Measurements from ENCODE around the gene PCSK5. TPM values are rescaled to one million over a fixed set of nuclear protein-coding genes. Genes with fewer than 3 reads are reported as not detected.
A peak's percentile ranks its signal among the peaks of the same experiment; 100 is the strongest.

Gene PCSK5
- total RNA-seq, 1 donor from 2014 or later: 57.4 TPM

DNA sequence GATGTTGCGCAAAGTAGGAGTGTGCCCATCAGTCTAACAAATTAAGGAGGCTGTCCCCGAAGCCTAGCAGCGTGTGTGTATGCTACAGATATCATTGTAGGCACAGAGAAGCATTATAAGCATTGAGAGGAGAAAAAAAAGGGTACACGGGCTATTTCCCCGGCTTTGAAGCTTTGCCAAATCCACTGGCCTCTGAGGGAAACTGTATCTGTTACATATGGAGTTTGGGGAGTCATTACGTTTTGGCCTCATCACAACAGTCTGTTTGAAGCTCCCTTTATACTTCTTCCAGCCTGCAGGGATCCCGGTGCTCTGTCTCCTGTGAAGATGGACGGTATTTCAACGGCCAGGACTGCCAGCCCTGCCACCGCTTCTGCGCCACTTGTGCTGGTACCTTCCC, 297.8 kb downstream of the PCSK5 start:
- no peak for DNase-seq (ENCODE audit: low read depth)

DNA sequence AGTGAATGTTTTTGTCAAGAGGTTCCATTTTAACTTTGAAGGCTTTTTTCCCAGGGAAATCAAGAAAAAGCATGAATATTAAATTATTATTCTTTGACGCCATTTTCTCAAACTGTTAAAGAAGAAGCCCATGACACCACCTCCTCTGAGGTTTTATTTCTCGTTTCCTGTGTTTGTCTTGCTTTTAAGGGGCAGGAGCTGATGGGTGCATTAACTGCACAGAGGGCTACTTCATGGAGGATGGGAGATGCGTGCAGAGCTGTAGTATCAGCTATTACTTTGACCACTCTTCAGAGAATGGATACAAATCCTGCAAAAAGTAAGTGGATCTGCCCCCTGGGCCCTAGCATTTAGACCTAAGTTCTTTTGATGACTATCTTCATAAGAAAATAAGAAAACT, 298.4 kb downstream of the PCSK5 start:
- DNase-seq (ENCODE audit: low read depth): no peak

DNA sequence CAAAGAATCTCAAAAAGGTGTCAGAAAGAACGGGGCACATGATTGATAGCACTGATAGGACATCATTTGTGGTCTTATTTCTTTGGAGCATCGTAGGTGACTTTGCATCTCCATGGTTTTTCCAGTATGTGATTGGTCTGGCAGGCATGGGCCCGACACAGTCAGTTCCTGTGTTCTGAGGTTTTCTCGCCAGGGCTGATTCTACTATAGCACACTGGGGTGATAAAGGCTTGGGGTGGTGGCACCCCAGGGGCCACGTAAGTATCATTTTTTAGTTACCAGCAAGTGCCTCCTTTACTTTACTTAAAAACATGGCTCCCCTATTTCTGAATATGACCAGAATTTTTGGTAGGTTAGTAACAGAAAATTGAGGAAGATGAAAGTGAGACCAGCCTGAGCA, 301.0 kb downstream of the PCSK5 start:
- no peak for DNase-seq (ENCODE audit: low read depth)

DNA sequence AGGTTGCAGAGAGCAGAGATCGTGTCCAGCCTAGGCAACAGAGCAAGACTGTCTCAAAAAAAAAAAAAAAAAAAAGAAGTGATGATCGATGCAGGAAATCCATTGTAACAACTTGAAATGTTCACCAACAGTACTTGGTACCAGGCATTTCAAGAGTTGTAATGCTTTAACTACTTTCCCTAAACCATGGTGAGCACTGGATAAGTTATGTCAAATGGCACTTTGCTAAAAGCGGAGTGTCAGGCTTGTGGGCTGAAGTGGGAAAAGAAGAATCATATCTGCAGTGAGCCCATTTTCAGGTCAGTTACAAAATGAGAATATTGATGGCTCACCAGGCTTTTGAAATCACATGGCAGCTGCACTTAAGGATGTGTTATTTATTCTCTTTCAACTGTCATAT, 301.5 kb downstream of the PCSK5 start:
- no peak for DNase-seq (ENCODE audit: low read depth)

DNA sequence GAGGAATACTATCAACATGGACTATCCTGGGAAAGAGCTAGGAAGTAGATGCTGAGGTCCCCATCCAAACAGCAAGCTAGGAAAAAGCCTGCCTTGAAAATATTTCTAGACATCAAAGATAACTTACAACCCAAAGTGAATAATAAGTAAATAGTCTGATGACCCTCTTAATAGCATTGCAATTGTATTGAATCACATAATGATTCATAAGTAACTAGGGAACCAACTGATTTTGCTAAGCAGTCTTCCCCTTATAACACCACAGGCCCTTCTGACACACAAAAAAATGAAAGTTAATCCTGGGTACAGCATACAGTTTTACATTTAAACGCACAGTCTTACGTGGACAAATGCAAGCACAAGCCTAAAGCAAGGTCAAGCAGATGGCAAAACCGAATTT, 304.4 kb downstream of the PCSK5 start:
- peak; percentile 28 for DNase-seq (ENCODE audit: low read depth)

DNA sequence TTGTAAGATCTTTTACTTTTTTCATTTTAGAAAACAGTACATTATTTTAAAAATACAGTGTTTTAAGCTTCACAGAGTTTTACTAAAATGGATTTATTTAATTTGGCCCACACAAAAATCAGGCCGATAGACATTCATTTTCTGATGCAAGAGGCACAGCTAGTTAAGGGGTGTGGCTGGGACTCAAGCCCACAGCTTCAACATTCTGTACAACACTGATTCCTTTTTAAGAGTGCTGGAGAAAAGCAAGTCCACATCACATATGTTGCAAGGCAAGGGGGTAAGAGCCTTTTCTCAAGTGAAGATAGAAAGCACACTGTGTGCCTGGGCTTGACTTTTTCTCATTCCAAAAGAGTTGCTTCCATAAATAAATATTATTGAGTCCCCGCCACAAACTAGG, 307.9 kb downstream of the PCSK5 start:
- no peak for DNase-seq (ENCODE audit: low read depth)

DNA sequence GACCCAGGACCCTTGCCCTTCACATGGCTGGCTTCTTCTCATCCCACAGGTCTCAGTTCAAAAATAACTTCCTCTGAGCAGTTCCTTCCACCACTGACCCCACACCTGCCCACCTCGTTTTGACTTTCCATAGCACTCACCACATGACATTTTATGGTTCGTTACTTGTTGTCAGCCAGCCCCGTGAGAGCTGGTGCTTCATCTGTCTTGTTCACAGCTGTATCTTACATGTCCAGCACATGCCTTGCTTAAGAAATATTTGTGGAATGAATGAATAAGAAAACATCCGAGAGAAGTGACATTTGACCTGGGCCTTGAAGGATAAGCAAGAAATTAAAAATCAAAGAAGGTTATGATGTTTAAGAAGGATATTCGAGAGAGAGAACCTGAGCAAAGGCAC, 309.8 kb downstream of the PCSK5 start:
- no peak for DNase-seq (ENCODE audit: low read depth)

DNA sequence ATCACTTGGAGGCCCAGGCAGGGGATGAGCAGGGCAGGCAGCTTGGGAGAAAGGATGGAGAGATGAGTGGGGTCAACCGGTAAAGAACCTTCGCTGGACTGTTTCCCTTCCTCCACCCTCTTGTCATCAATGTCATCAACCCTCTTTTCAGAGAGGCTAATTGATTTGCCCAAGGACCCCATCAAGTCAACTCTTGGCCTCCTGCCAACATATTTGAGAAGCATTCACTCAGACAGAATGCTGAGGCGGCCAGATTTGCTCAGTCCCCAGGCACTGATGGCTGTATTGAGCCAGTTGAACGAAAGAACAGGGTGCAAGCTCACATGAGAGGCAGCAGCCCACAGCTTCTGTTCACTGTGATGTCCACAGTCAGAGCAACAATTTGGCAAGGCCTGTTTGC, 310.3 kb downstream of the PCSK5 start:
- no peak for DNase-seq (ENCODE audit: low read depth)

DNA sequence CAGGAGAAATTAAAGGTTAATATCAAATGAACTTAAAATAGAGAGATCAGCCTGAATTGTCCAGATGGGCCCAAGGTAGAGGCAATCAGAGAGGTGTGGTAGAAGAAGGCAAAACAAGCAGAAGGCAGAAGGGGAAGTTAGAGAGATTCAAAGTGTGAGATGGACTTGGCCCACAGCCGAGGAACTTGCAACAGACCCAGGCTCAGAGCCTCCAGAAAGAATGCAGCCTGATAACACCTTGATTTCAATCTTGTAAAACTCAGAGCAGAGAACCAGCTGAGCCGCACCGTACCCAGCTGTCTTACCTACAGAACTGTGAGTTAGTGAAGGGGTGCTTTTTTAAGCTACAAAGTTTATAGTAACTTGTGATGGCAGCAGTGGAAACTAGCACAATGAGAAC, 312.9 kb downstream of the PCSK5 start:
- no peak for DNase-seq (ENCODE audit: low read depth)

DNA sequence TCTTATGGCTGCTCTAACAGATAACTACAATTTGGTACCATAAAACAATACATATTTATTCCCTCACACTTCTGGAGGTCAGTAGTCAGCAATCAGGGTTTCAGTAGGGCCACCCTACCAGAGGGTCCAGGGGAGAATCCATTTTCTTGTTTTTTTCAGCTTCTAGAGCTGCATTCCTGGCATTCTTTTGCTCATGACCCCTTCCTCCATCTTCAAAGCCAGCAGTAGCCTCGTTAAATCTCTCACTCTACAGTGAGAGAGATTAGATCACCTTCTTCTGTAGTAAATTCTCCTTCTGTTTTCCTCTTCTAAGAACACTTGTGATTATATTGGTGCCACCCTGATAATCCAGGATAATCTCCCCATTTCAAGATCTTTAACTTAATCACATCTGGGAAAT, 316.3 kb downstream of the PCSK5 start:
- peak; percentile 39 for DNase-seq (ENCODE audit: low read depth)

DNA sequence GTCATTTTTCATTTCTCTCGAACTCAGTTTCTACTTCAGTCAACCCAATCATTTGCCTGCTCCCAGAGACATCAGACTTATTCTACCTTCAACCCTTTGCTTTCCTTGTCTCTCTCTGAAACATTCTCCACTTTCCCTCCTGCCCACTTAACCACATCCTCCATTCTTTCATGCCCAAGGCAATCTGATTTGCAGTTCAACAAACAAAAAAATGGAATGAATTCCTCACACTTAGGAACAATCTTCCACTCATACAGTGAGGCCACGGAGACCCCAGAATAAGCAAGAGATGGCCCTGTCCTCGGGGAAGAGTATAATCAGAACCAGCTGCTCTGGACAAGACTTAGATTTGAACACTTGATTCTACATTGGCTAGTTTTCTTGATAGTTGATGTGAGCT, 323.3 kb downstream of the PCSK5 start:
- peak; percentile 12 for DNase-seq (ENCODE audit: low read depth)

DNA sequence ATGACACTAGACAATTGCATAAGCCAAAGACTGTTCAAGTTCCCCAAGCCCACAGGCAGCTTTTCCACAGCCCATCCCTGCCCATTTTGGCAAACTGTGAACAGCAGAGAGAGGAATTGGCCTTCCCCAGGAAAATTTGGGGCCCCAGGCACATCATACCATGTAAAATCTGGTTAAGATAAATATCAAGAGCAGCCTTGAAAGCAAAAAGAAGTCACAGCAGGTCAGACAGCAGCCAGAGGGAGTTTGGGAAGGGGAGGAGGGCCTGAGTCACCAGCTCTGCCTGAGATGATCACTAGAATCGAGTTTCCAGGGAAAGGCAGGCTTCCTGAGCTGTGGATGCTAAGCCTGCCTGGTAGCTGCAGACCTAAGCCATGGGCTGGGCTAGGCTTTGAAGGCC, 324.6 kb downstream of the PCSK5 start:
- DNase-seq (ENCODE audit: low read depth): peak; percentile 60

DNA sequence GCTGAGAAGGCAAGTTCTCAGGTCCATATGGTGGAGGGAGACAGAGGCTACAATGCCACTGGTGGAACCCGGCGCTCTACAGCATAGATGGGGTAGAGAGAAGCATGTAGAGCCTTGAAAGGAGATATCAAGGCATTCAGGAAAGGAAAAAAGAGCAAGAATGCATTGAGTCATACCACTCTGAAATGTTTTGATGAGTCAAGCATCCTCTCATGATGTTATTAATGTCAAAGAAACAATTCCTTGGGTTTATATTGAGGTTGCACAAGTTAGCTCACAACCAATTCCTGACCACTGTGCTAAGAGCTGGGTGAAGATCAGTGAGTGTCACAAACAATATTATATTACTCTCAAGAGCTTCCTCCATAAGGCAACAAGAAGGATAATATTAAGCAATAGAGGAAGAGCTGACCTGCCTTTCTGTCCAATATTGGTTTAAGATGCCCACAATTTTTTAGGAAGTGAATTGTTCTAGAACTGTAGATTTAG, 325.7 kb downstream of the PCSK5 start:
- peak; percentile 95 for DNase-seq (ENCODE audit: low read depth)

DNA sequence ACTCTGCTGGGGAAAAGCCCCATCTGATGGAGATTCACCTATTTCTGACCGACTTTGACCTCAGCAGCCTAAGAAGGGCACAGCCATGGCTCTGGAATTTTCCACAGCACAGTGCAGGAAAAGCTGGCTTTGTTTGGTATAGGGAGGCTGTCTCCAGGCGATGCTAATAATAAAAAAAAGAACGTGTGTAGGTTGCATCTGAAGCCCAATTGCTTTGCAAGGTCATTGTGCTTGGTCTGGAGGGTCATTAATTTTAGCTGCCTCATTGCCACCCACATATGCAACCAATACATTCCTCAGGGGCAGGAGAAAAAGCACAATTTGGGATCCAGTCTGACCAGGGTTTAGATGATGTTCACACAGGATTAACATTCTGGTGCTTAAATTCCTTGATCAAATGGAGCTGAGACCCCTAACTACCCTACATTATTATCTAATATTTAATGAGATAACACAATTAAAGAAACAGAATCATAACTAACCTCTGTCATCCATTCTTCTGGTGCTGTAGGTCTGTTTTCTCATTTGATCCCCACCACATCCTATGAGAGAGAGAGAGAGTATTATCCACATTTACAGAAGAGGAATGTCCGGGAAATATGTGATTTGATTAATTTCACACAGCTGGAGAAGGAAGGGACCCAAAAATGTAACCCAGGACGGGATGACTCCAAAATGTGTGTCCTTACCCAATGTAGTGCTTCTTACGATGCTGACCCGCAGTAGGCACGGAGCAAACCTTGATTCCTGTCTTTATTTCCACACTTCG, 327.8 kb downstream of the PCSK5 start:
- DNase-seq (ENCODE audit: low read depth): peak; percentile 40

DNA sequence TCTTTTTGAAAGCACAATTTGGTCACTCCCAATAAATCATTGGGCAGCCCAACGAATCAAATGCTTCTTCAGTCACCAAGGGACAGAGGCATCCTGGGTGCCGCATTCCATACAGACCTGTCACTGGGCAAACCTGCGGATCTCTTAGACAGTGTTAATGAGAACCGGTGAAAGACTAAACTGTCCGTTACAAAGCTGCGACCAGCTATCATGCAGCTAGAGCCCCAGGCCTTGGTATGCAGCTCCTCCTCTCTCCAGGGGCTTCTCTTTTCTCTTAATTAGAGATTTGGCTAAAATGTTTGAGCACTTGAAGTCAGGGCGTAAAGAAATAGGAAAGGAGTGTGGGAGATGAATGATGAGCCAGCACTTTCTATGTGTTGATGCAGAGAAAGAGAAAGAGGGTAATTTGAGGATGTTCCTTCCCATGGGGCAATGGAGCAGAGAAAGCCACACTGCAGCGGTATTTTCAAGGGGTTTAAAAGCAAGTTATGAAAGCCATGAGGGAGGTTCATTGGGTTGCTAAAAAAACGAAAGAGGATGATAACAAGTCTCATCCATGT, 328.5 kb downstream of the PCSK5 start:
- peak; percentile 33 for DNase-seq (ENCODE audit: low read depth)

DNA sequence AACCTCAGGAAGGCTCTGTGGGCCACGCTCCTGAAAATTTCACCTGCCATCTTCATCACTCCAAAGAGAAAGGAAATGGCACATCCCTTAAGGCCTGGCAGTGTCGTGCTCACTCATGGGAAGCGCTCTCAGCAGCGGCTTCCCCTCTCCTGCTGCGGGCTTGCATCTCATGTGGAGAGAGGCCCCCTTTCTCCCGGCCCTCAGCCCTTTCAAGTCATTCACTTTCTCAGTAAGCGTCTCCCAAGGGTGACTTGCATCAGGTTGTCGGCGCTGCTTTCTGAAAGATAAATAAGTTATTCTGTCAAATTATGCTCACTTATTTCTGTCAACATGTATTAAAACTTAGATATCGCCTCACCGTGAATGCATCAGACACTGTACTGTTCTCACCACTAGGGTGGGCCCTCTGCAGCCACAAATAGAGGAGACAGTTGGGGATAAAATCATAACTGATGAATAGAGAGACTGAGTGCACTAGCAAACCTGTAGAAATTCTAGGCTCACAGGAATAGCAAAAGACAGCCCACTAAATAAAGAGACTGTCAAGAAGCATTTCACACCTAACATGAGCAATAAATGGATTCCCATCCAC, 329.2 kb downstream of the PCSK5 start:
- no peak for DNase-seq (ENCODE audit: low read depth)

DNA sequence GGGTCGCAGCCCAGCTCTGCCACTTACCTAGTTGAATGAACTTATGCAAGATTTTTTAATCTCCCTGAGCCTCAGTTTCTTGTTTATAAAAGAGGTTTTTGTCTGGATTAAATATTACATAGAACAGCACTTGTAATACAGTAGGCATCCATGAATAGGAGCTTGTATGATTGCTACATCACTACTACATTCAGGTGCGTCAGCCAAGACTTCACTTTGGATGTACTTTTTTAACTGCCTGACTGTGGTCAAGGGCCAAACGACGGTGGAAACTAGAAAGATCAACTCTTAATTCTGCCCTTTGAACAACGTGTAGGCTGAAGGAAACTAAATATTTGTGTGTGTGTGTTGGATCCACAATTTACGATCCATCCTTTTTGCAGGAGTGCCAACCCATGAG, 330.9 kb downstream of the PCSK5 start:
- no peak for DNase-seq (ENCODE audit: low read depth)

DNA sequence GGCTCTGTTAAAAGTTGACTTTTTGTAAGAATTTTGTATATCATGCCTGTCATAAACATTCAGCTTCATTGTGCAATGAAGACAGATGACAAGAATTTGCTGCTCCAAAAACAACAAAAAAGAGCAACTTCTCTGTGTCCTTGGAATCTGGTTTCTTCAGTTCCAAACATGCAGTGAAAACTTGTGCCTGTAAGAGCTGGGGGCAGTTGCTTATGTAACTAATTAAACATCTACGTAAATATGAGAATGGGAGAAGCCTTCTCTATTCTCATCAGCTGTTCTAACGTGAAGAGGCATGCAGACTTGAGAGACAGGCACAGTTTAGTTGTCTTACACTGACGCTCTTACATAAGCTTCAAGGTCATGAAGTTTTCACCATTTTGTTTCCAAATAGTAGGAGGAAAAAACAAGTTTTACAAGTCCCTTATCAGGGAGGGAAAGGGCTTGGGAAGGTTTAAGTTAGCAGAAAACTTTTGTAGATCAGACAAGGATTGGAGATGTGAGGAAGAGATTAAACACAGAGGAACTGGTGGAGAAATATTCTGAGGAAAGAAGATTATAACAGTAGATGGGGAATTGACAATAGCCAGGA, 333.4 kb downstream of the PCSK5 start:
- DNase-seq (ENCODE audit: low read depth): no peak

DNA sequence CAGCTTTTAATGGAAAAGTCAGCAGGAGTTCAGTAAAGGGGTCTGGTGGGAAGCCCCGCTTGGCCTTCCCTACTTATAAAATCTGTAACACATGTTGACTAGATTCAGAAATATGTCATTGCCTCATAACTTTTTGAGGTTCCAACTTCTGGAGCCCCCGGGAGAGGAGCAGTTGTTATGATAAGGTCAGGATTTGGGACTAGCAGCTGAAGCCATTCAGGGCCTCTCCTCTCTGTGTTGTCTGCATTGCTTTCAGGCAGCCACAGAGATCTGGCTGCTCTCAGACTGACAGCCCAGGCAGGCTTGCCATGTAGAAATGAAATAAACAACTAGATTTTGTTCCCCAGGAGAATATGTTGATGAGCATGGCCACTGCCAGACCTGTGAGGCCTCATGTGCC, 336.7 kb downstream of the PCSK5 start:
- no peak for DNase-seq (ENCODE audit: low read depth)

DNA sequence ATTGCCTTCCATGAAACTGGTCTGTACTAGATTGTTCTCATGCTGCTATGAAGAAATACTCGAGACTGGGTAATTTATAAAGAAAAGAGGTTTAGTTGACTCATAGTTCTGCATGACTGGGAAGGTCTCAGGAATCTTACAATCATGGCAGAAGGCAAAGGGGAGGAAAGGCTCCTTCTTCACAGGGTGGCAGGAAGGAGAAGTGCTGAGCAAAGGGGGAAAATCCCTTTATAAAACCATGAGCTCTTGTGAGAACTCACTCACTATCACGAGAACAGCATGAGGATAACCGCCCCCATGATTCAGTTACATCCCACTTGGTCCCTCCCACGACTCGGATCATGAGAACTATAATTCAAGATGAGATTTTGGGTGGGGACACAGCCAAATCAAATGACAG, 340.5 kb downstream of the PCSK5 start:
- DNase-seq (ENCODE audit: low read depth): peak; percentile 64

DNA sequence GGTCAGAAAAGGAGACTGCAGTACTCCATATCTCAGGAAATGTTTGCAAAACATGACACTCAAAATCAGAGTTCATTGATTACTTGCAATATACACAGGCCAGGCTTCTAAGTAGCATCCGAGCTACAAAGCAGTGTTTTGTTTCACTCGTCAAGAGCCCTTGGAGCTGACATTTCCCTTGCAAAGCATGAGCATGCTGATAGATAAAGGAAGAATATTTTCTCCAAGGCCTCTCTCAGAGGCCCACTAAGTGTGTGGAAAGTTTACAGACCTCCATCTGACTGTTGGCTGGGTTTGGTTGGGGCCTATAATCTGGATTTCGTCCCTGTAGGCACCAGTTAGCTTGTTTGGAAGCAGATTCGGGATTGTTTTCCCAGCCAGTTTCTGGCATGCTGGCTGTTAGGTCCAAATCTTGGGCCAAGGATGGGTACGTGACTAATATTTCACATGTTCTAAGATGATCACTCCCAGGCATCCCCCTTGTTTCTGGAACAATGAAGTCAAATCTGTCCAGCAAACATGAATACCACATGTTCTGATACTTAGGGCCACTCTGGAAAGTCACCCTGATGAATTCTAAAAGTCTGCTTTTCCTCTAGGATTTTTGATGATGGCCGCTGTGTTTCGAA, 342.5 kb downstream of the PCSK5 start:
- no peak for DNase-seq (ENCODE audit: low read depth)

DNA sequence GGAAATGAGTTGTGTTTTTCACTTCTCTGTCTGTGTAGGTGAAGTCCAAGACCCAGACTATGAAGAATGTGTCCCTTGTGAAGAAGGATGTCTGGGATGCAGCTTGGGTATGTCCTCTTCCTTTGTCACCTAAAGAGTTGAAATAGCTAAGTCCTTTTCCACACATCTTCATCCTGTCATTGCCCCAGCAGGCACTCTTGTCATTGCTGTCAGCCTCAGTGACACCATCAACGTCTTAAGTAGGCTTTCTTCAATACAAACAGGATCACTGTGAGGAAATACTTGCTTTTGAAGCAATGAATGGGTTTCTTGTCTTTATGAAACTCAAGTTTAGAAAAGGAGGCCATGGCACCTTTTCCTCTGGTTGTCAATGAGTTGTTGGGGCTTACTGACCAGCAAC, 350.1 kb downstream of the PCSK5 start:
- no peak for DNase-seq (ENCODE audit: low read depth)

DNA sequence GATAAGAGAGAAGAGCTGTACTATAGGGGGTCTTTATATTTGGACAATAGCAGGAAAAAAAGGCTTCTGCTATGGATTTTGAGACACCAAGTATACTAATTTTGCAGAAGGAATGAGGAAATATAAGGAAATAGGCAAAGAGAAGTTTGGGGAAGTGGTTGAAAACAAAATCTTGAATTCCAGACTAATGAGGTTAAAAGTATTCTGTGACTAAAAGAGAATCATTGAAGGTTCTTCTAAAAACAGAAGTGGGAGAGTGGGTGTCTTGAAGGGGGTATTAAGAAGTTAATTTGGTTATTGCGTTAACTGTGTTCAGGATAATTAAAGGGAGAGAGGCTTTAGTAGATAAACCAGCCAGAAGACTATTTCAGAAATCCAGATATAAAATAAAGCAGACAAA, 355.0 kb downstream of the PCSK5 start:
- DNase-seq (ENCODE audit: low read depth): no peak

All from renal cortical epithelial cell (primary cell).